DOHH2 (cell line): ENCODE data around the gene ADAM30.

Experiments
- H3F3A ChIP-seq: fragments of 200-600 bp; sonication (generic), shearing (Covaris generic); 2 replicates; pipeline ENCODE4 v1.6.0; 2016; ENCODE audit warnings: antibody characterized with exemption, mild to moderate bottlenecking; ENCODE audit not compliant: control insufficient read depth, insufficient read depth
- H3K27ac ChIP-seq: fragments of 200-600 bp; sonication (generic); 2 replicates; pipeline ENCODE4 v1.5.1; 2014; ENCODE audit warnings: low read depth, mild to moderate bottlenecking, low read length, moderate library complexity
- H3K27me3 ChIP-seq: fragments of 200-600 bp; sonication (generic); 2 replicates; pipeline ENCODE4 v1.6.1; 2014; ENCODE audit warnings: mild to moderate bottlenecking, low read length, mixed read lengths; ENCODE audit not compliant: control insufficient read depth
- H3K36me3 ChIP-seq: fragments of 200-600 bp; sonication (generic); 2 replicates; pipeline ENCODE4 v1.6.1; 2014; ENCODE audit warnings: mild to moderate bottlenecking, low read length, moderate library complexity, mixed read lengths; ENCODE audit not compliant: control insufficient read depth
- H3K4me1 ChIP-seq: fragments of 200-600 bp; sonication (generic); 2 replicates; pipeline ENCODE4 v1.6.1; 2014; ENCODE audit warnings: mild to moderate bottlenecking, low read length, mixed read lengths; ENCODE audit not compliant: control insufficient read depth
- H3K4me2 ChIP-seq: fragments of 200-600 bp; sonication (generic); 2 replicates; pipeline ENCODE4 v1.6.0; 2014; ENCODE audit warnings: mild to moderate bottlenecking, low read length, moderate library complexity
- H3K4me3 ChIP-seq: fragments of 200-600 bp; sonication (generic); 2 replicates; pipeline ENCODE4 v1.5.1; 2014; ENCODE audit warnings: mild to moderate bottlenecking, low read length, mixed read lengths
- H3K79me2 ChIP-seq: fragments of 200-600 bp; sonication (generic); 2 replicates; pipeline ENCODE4 v1.6.1; 2014; ENCODE audit warnings: mild to moderate bottlenecking, low read length, mixed read lengths; ENCODE audit not compliant: control insufficient read depth
- H3K9me2 ChIP-seq: fragments of 200-600 bp; sonication (generic); replicated peaks from 2 replicates; pipeline ENCODE4 v1.6.1; 2014; ENCODE audit warnings: mild to moderate bottlenecking, low read length, mixed read lengths; ENCODE audit not compliant: control insufficient read depth
- H3K9me3 ChIP-seq: fragments of 200-600 bp; sonication (generic); 2 replicates; pipeline ENCODE4 v1.6.1; 2014; ENCODE audit warnings: antibody characterized with exemption, low read length, mixed read lengths; ENCODE audit not compliant: control insufficient read depth, insufficient read depth
- H4K20me1 ChIP-seq: fragments of 200-600 bp; sonication (generic); 2 replicates; pipeline ENCODE4 v1.6.0; 2014; ENCODE audit warnings: low read depth, mild to moderate bottlenecking, antibody characterized with exemption, low read length, moderate library complexity; ENCODE audit not compliant: control insufficient read depth, insufficient read depth
- CTCF ChIP-seq: fragments of 200-600 bp; sonication (generic); IDR thresholded peaks from one replicate; pipeline ENCODE4 v1.5.1; 2014; ENCODE audit warnings: antibody characterized with exemption, mild to moderate bottlenecking, low read depth, low read length; ENCODE audit not compliant: poor library complexity, severe bottlenecking
- EZH2phosphoT487 ChIP-seq: fragments of 200-600 bp; sonication (generic); IDR thresholded peaks from 2 replicates; pipeline ENCODE4 v1.6.1; 2017; ENCODE audit warnings: borderline replicate concordance, mild to moderate bottlenecking, antibody characterized with exemption, low read length, moderate library complexity, mixed read lengths

The ADAM30 gene

GRCh38 chr1:119885903-119886783 is 10.2 kb downstream of the ADAM30 start:
- no peaks in the 10 kb centered on the region for H3K9me3 ChIP-seq
- no peaks in the 10 kb centered on the region for H3K9me2 ChIP-seq
- H3F3A ChIP-seq = no peaks in the 10 kb centered on the region
- no peaks in the 10 kb centered on the region for H3K36me3 ChIP-seq
- no peaks in the 10 kb centered on the region for H4K20me1 ChIP-seq
- H3K4me3 ChIP-seq = no peak overlapping the region
- no peaks in the 10 kb centered on the region for H3K79me2 ChIP-seq
- TF ChIP-seq EZH2phosphoT487 (no peak), CTCF (peak; percentile 87)
- 0 out of 2 replicates have a peak, but pooled peaks cover 5% of the 10 kb centered on the region for H3K27me3 ChIP-seq
- H3K4me2 ChIP-seq = no peak overlapping the region
- H3K4me1 ChIP-seq = no peaks in the 10 kb centered on the region
- no peak overlapping the region for H3K27ac ChIP-seq

GRCh38 chr1:119884711-119885110 is 11.6 kb downstream of the ADAM30 start:
- H3K4me2 ChIP-seq = no peak overlapping the region
- H3K27me3 ChIP-seq = 0 out of 2 replicates have a peak, but pooled peaks cover 5% of the 10 kb centered on the region
- no peaks in the 10 kb centered on the region for H3K79me2 ChIP-seq
- no peak overlapping the region for H3K4me3 ChIP-seq
- H3K9me3 ChIP-seq = no peaks in the 10 kb centered on the region
- H3K36me3 ChIP-seq = no peaks in the 10 kb centered on the region
- no peaks in the 10 kb centered on the region for H3K4me1 ChIP-seq
- H4K20me1 ChIP-seq = no peaks in the 10 kb centered on the region
- no peaks in the 10 kb centered on the region for H3K9me2 ChIP-seq
- no peak overlapping the region for H3K27ac ChIP-seq
- no peaks in the 10 kb centered on the region for H3F3A ChIP-seq
- no peak for TF ChIP-seq EZH2phosphoT487
- no peak for TF ChIP-seq CTCF

- Histone ChIP-seq H3K4me3 (no peak overlapping the region), H3K36me3 (no peaks in the 10 kb centered on the region), H4K20me1 (no peaks in the 10 kb centered on the region), H3K27ac (no peak overlapping the region), H3F3A (no peaks in the 10 kb centered on the region), H3K4me1 (no peaks in the 10 kb centered on the region), H3K79me2 (no peaks in the 10 kb centered on the region), H3K27me3 (0 out of 2 replicates have a peak, but pooled peaks cover 5% of the 10 kb centered on the region), H3K9me2 (no peaks in the 10 kb centered on the region), H3K9me3 (no peaks in the 10 kb centered on the region), H3K4me2 (no peak overlapping the region)
- no peak for TF ChIP-seq EZH2phosphoT487
- TF ChIP-seq CTCF = no peak
Measured at GRCh38 chr1:119883826-119884225, 12.5 kb downstream of the ADAM30 start.
